Right renal pelvis (tissue), 4 donors: ENCODE results near the gene ANO1. TPM values are rescaled to one million over a fixed set of nuclear protein-coding genes. Genes with fewer than 3 reads are reported as not detected.
"Not testable (repeated sequence)": the region's sequence is repeated elsewhere in the genome, so short reads cannot be mapped to it uniquely, and the experiment has no call there.

ENCODE experiments used
- DNase-seq, 4 donors: peaks; one replicate each; pipeline ENCODE4 v3.0.0-alpha.2; 2013; ENCODE audit warnings: low read depth in 4 of 4, low spot score in 3 of 4, missing footprints in 1 of 4
- polyA plus RNA-seq, 4 donors: library from polyadenylated mRNA; unstranded; fragments of 120-200 nt; gene quantifications; one replicate each; pipeline ENCODE4 v1.2.1, GENCODE V29; 2013; ENCODE audit not compliant: insufficient read length in 4 of 4

ANO1 gene
- polyA plus RNA-seq, 4 donors, result 12.3 to 17.6 (median 15.3) TPM

- peak in 1 of 4 donors; percentile 36 for DNase-seq
Measured at GRCh38 chr11:70203751-70204465, 125.8 kb downstream of the ANO1 start.

GRCh38 chr11:70204466-70204799, 126.3 kb downstream of the ANO1 start:
- DNase-seq, result no peak

- DNase-seq, result no peak
Measured at GRCh38 chr11:70205049-70205725, 127.1 kb downstream of the ANO1 start.

- no peak for DNase-seq
Measured at GRCh38 chr11:70205766-70206165, 127.6 kb downstream of the ANO1 start.

GRCh38 chr11:70206226-70206981, 128.3 kb downstream of the ANO1 start:
- no peak for DNase-seq

- no peak for DNase-seq
Measured at GRCh38 chr11:70206982-70207376, 128.9 kb downstream of the ANO1 start.

- DNase-seq, result no peak
Measured at GRCh38 chr11:70207531-70208131, 129.5 kb downstream of the ANO1 start.

- no peak for DNase-seq
Measured at GRCh38 chr11:70209391-70209912, 131.3 kb downstream of the ANO1 start.

GRCh38 chr11:70210051-70210501, 132.0 kb downstream of the ANO1 start:
- no peak for DNase-seq

GRCh38 chr11:70210530-70210929, 132.4 kb downstream of the ANO1 start:
- DNase-seq, result no peak

GRCh38 chr11:70212227-70212811, 134.2 kb downstream of the ANO1 start:
- no peak for DNase-seq

- not testable (repeated sequence) for DNase-seq
Measured at GRCh38 chr11:70217388-70217787, 139.3 kb downstream of the ANO1 start.

GRCh38 chr11:70218076-70218475, 140.0 kb downstream of the ANO1 start:
- DNase-seq, result not testable (repeated sequence)

GRCh38 chr11:70220136-70220535, 142.0 kb downstream of the ANO1 start:
- DNase-seq, result no peak

GRCh38 chr11:70220920-70221319, 142.8 kb downstream of the ANO1 start:
- no peak for DNase-seq

- no peak for DNase-seq
Measured at GRCh38 chr11:70225681-70226177, 147.6 kb downstream of the ANO1 start.

- DNase-seq, result no peak
Measured at GRCh38 chr11:70226183-70226582, 148.1 kb downstream of the ANO1 start.

- DNase-seq, result no peak
Measured at GRCh38 chr11:70226967-70227366, 148.8 kb downstream of the ANO1 start.

GRCh38 chr11:70229737-70230136, 151.6 kb downstream of the ANO1 start:
- no peak for DNase-seq

GRCh38 chr11:70230151-70230839, 152.2 kb downstream of the ANO1 start:
- DNase-seq, result no peak
